ENCODE results near the gene PDE1C.

PDE1C gene

GRCh38 chr7:31705377-31705776 lies 364.8 kb downstream of the PDE1C start:
- no peak overlapping the region for H3K27ac Mint-ChIP-seq
- no peaks in the 10 kb centered on the region for H3K4me1 Mint-ChIP-seq
- H3K4me3 Mint-ChIP-seq, result no peak overlapping the region
- DNase-seq (no peak), ATAC-seq (no peak)
- peaks cover 0 to 6% of the 10 kb centered on the region in 2 donors for H3K9me3 Mint-ChIP-seq
- H3K27me3 Mint-ChIP-seq, result no peaks in the 10 kb centered on the region

- DNase-seq (no peak), ATAC-seq (no peak)
- Mint-ChIP-seq H3K9me3 (peaks cover 0 to 6% of the 10 kb centered on the region in 2 donors), H3K4me3 (no peak overlapping the region), H3K27me3 (no peaks in the 10 kb centered on the region), H3K4me1 (no peaks in the 10 kb centered on the region), H3K27ac (no peak overlapping the region)
Observed at GRCh38 chr7:31702354-31702753, 367.9 kb downstream of the PDE1C start.
